ENCODE results near the gene PDIA6. TPM values are rescaled to one million over a fixed set of nuclear protein-coding genes. Genes with fewer than 3 reads are reported as not detected.

The PDIA6 gene
- total RNA-seq, 1 donor from 2014 or later, result 85.8 TPM

GRCh38 chr2:10779776-10780490, 32.7 kb downstream of the PDIA6 start:
- peaks cover 3% of the 10 kb centered on the region for H3K27me3 Mint-ChIP-seq (ENCODE audit: unreplicated experiment)
- no peaks in the 10 kb centered on the region for H3K36me3 Mint-ChIP-seq (ENCODE audit: unreplicated experiment)
- H3K9me3 Mint-ChIP-seq (ENCODE audit: unreplicated experiment), result no peaks in the 10 kb centered on the region
- H3K4me3 Mint-ChIP-seq (ENCODE audit: unreplicated experiment), result no peak overlapping the region
- H3K4me1 Mint-ChIP-seq (ENCODE audit: low read depth, unreplicated experiment), result no peaks in the 10 kb centered on the region
- H3K27ac Mint-ChIP-seq (ENCODE audit: unreplicated experiment), result no peak overlapping the region
- DNase-seq, result no peak
- TF ChIP-seq, protein P1, sequence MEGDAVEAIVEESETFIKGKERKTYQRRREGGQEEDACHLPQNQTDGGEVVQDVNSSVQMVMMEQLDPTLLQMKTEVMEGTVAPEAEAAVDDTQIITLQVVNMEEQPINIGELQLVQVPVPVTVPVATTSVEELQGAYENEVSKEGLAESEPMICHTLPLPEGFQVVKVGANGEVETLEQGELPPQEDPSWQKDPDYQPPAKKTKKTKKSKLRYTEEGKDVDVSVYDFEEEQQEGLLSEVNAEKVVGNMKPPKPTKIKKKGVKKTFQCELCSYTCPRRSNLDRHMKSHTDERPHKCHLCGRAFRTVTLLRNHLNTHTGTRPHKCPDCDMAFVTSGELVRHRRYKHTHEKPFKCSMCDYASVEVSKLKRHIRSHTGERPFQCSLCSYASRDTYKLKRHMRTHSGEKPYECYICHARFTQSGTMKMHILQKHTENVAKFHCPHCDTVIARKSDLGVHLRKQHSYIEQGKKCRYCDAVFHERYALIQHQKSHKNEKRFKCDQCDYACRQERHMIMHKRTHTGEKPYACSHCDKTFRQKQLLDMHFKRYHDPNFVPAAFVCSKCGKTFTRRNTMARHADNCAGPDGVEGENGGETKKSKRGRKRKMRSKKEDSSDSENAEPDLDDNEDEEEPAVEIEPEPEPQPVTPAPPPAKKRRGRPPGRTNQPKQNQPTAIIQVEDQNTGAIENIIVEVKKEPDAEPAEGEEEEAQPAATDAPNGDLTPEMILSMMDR (IDR thresholded peaks at IDR 0.05; ENCODE audit: partially characterized antibody, unreplicated experiment), result no peak

GRCh38 chr2:10778724-10779115, 33.9 kb downstream of the PDIA6 start:
- DNase-seq, result no peak
- peaks cover 7% of the 10 kb centered on the region for H3K4me1 Mint-ChIP-seq (ENCODE audit: low read depth, unreplicated experiment)
- TF ChIP-seq, protein P1 (IDR thresholded peaks at IDR 0.05; ENCODE audit: partially characterized antibody, unreplicated experiment), result no peak
- no peaks in the 10 kb centered on the region for H3K9me3 Mint-ChIP-seq (ENCODE audit: unreplicated experiment)
- H3K4me3 Mint-ChIP-seq (ENCODE audit: unreplicated experiment), result no peak overlapping the region
- H3K27ac Mint-ChIP-seq (ENCODE audit: unreplicated experiment), result no peak overlapping the region
- peaks cover 3% of the 10 kb centered on the region for H3K27me3 Mint-ChIP-seq (ENCODE audit: unreplicated experiment)
- no peaks in the 10 kb centered on the region for H3K36me3 Mint-ChIP-seq (ENCODE audit: unreplicated experiment)

DNA sequence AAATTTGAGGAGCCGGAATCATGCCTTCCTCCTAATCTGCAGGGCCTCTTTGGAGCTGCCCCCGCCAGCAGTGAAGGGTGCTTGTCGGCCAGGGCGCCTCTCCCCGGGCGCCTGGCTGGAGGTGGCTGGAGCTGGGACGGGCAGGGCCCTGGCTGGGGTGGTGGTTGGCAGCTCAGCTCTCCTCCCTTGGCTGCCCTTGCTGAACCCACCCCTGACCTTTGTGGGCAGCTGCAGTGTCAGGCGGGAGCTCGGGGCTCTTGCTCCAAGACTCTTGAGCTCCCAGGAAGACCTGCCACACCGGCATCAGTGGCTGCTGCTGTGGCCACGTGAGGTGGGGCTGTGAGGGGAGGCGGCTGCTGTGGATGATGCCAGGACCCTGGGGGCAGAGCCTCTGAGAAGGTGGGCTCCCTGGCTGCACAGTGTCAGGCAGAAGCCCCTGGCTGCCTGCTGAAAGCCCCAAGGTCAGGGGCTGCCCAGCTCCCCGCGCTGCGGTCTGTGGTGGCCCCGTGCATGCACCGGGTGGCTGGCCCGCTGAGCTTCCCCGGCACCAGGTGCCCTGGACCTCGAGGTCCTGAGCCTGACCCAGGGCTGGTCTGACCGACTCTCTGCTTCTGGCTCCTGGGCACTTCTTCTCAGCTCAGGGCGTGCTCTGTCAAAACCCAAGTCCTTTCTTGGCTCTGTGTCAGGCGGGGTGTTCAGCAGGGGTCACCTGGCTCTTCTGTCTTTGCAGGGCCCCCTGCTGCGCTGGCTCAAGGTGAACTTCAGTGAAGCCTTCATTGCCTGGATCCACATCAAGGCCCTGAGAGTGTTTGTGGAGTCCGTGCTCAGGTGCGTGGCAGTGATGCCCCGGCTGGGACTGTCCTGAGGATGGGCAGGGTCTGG, 34.5 kb downstream of the PDIA6 start:
- no peak for DNase-seq
- H3K9me3 Mint-ChIP-seq (ENCODE audit: unreplicated experiment), result peaks cover under 1% of the 10 kb centered on the region
- TF ChIP-seq, protein P1 (IDR thresholded peaks at IDR 0.05; ENCODE audit: partially characterized antibody, unreplicated experiment), result no peak
- no peak overlapping the region for H3K27ac Mint-ChIP-seq (ENCODE audit: unreplicated experiment)
- H3K36me3 Mint-ChIP-seq (ENCODE audit: unreplicated experiment), result no peaks in the 10 kb centered on the region
- H3K27me3 Mint-ChIP-seq (ENCODE audit: unreplicated experiment), result peaks cover 3% of the 10 kb centered on the region
- H3K4me1 Mint-ChIP-seq (ENCODE audit: low read depth, unreplicated experiment), result peaks cover 7% of the 10 kb centered on the region
- no peak overlapping the region for H3K4me3 Mint-ChIP-seq (ENCODE audit: unreplicated experiment)

DNA sequence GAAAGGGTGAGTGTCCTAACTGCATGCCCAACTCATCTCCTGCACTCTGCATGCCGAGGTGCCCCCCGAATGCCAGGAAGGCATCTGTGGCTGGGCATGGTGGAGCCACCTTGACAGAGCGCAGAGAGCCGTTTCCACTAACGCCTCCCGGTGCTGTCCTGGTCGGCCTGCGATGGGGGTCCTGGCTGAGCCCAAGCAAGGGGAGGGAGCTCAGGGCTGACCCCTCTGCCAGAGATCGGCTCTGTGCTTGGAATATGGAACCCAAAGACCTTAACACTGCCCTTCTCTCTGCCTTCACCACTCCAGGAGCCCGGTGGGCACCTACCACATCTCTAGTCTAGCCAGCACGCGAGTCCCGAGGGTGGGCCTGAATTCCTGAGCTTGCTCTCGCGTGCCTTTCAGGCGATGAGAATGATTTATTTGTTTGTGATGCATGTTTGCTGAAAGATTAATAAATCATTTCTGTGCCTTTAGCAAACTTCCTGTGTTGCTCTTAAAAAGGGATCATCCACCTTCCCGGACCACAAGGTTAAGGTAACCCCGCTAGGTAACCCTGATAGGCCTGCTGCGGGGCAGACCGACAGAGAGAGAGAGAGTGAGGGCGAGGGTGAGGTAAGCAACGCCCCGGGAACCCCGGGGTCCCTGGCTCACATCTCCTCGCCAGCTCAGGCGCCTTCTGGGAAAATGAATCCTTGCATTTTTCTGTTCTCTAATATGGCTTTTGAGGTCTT, 35.3 kb downstream of the PDIA6 start:
- Mint-ChIP-seq H3K27ac (ENCODE audit: unreplicated experiment) (no peak overlapping the region), H3K4me3 (ENCODE audit: unreplicated experiment) (no peak overlapping the region), H3K9me3 (ENCODE audit: unreplicated experiment) (peaks cover 2% of the 10 kb centered on the region), H3K36me3 (ENCODE audit: unreplicated experiment) (no peaks in the 10 kb centered on the region), H3K4me1 (ENCODE audit: low read depth, unreplicated experiment) (peaks cover 7% of the 10 kb centered on the region), H3K27me3 (ENCODE audit: unreplicated experiment) (peaks cover 3% of the 10 kb centered on the region)
- DNase-seq, result no peak
- TF ChIP-seq, protein P1 (IDR thresholded peaks at IDR 0.05; ENCODE audit: partially characterized antibody, unreplicated experiment), result no peak
